Measurements from ENCODE around the gene RAP1A.

RAP1A gene

DNA sequence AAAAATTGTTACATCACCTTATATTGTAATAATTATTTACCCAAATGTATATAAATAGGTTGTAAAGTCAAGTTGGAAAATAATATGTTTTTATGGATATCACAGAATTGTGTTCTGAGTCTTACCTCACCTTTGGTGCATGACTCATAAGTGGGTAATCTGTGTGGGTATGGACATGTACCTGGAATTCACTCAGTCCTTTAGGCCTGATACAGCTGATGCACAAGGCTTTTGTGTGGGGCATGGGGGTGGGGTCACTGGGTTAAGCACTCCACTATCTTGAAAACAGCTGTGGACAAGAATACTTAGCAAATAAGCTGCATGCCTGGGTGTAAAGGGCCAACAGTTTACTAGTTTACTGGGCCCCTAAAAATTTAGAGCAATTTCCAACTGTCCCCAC, 85.2 kb downstream of the RAP1A start:
- TF ChIP-seq, protein P1, sequence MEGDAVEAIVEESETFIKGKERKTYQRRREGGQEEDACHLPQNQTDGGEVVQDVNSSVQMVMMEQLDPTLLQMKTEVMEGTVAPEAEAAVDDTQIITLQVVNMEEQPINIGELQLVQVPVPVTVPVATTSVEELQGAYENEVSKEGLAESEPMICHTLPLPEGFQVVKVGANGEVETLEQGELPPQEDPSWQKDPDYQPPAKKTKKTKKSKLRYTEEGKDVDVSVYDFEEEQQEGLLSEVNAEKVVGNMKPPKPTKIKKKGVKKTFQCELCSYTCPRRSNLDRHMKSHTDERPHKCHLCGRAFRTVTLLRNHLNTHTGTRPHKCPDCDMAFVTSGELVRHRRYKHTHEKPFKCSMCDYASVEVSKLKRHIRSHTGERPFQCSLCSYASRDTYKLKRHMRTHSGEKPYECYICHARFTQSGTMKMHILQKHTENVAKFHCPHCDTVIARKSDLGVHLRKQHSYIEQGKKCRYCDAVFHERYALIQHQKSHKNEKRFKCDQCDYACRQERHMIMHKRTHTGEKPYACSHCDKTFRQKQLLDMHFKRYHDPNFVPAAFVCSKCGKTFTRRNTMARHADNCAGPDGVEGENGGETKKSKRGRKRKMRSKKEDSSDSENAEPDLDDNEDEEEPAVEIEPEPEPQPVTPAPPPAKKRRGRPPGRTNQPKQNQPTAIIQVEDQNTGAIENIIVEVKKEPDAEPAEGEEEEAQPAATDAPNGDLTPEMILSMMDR (IDR thresholded peaks at IDR 0.05; ENCODE audit: insufficient read depth, missing control alignments): no peak
- no peak for DNase-seq (ENCODE audit: insufficient read length, low spot score)
- FAIRE-seq: no peak

DNA sequence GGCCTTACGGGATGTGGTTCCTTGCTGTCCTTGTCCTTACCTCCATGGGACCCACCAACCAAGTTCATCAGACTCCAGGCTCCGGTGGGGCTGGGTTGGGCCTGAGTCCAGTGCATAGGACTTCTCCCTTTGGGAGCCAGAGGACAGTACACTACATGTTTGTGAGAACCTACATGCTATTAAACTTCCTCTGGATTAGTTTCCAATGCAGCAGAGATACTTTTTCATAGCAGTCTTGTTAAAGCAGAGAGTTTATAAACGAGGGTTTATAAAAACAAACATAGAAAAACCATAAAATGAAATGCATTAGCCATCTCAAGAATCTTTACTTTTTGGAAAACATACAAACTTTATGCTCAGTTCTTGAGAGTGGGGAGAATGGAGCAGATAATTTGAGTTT, 86.3 kb downstream of the RAP1A start:
- DNase-seq (ENCODE audit: insufficient read length, low spot score) (no peak), FAIRE-seq (no peak)
- TF ChIP-seq, protein P1 (IDR thresholded peaks at IDR 0.05; ENCODE audit: insufficient read depth, missing control alignments): no peak

DNA sequence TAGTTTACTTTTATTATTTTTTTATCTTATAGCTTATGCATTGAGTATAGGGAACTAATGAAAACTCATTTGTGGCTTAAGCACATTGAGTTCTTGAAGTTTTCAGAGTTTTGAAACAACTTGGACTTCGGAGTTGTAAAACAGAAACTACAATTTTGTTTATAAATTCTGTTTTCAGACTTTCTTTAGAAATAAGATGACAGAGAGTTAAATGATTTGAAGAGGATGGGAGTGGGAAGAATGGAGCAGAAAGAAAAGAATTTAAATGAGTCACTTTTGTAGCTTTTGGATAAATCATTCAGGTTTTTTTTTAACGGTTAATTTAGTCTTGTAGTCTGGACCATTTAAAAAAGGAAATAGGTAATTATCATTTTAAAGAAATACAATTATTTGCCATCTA, 87.3 kb downstream of the RAP1A start:
- FAIRE-seq (no peak), DNase-seq (ENCODE audit: insufficient read length, low spot score) (no peak)
- TF ChIP-seq, protein P1 (IDR thresholded peaks at IDR 0.05; ENCODE audit: insufficient read depth, missing control alignments): no peak

DNA sequence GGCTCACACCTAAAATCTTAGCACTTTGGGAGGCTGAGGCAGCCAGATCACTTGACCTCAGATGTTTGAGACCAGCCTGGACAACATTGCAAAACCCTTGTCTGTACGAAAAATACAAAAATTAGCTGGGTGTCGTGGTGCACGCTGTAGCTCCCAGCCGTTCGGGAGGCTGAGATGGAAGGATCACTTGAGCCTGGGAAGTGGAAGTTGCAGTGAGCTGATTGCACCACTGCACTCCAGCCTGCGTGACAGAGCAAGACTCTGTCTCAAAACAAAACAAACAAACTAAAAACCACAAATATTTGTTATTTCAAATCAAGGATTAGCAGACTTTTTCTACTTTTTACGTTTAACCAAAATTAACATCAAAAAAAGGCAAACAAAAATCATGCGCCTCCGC, 88.3 kb downstream of the RAP1A start:
- TF ChIP-seq, protein P1 (IDR thresholded peaks at IDR 0.05; ENCODE audit: insufficient read depth, missing control alignments): no peak
- no peak for FAIRE-seq

DNA sequence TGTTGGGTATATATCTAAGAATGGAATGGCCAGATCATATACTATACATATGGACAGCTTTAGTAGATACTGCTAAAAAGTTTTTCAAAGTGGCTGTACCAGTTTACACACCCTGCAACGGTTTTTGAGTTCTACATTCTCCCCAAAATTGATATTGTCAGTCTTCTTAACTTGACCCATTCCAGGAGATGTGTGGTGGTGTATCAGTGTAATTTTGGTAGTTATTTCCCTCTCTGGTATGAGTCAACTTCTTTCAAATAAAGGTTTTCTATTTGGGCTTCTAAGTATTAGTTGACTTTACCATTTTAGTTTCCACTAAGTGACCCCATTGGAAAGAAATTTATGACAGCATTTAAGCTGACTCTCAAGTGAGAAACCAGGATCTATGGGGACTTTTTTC, 90.4 kb downstream of the RAP1A start:
- no peak for FAIRE-seq
- no peak for DNase-seq (ENCODE audit: insufficient read length, low spot score)
- TF ChIP-seq, protein P1 (IDR thresholded peaks at IDR 0.05; ENCODE audit: insufficient read depth, missing control alignments): no peak

More for the DNA sequence above, 88.3 kb downstream of the RAP1A start:
- no peak for DNase-seq (ENCODE audit: insufficient read length, low spot score)

DNA sequence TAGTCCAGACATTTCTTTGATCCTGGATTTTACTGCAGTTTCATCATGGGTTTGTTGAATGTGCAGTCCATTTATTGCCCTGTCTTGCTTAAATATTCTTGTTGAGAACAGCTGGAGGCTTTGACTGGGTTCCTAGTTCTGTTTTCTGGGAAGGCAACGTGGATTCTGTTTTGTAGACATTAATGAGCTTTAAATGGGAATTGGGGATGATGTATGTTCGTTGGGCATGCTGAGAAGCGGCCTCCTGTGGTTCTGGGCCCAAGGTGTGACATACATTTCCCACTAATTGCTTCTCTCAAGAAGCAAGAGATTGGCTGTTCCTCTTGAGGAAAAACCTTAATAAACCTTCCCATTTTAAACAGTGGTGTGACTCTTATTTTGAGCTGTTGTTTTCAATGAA, 96.7 kb downstream of the RAP1A start:
- TF ChIP-seq, protein P1 (IDR thresholded peaks at IDR 0.05; ENCODE audit: insufficient read depth, missing control alignments): no peak
- FAIRE-seq (no peak), DNase-seq (ENCODE audit: insufficient read length, low spot score) (no peak)

DNA sequence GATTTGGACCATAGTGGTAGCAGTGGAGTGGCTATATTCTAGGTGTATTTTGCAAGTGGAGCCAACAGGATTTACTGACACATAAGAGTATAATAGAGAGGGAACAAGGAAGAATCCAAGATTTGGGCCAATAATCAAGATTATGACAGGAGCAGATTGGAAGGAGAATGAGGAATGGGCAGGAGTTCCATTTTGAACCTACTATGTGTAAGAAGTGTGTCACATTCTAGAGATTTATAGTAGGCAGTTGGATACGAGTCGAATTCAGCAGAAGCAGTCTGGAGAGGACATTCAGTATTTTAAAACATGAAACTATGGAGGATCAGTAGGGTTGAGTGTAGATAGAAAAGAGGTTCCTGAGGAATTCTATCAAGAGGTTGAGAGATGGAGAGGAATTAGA, 97.9 kb downstream of the RAP1A start:
- FAIRE-seq (no peak), DNase-seq (ENCODE audit: insufficient read length, low spot score) (no peak)
- TF ChIP-seq, protein P1 (IDR thresholded peaks at IDR 0.05; ENCODE audit: insufficient read depth, missing control alignments): no peak
